Activated naive CD8-positive, alpha-beta T cell treated with anti-CD3 and anti-CD28 coated beads, Interleukin-2, amount 50 U/mL, for 16 hours (primary cell): Measurements from ENCODE around the gene OPA3.

ENCODE experiments used
- DNase-seq: peaks from one replicate; pipeline ENCODE4 v3.0.0-alpha.2; 2020; ENCODE audit warnings: low read depth, low spot score

The OPA3 gene

DNA sequence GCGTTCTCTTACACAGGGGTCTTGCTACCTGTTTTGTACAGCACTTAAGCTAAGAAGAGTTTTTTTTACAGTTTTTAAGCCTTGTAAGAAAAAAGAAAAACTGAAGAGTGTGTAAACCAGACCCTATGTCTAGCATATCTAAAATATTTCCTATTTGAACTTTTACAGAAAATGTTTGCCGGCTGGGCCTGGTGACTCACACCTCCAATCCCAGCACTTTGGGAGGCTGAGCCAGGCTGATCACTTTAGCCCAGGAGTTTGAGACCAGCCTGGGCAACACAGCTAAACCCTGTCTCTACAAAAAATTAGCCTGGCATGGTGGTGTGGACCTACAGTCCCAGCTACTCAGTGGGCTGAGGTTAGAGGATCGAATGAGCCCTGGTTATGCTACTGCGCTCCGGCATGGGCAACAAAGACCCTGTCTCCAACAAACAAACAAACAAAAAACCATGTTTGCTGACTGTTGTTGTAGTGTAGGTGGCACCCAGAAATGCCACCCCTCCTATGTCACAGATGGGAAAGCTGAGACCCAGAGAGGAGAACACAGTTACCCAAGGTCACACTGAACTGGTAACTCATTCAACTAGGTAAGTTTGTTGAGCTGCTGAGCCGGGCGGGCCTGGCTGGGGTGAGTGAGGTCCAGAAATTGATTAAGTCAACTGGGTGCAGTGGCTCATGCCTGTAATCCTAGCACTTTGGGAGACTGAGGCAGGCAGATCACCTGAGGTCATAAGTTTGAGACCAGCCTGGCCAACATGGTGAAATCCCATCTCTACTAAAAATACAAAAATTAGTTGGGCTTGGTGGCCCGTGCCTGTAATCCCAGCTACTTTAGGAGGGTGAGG is 79.2 kb downstream of the OPA3 start:
- no peak for DNase-seq

DNA sequence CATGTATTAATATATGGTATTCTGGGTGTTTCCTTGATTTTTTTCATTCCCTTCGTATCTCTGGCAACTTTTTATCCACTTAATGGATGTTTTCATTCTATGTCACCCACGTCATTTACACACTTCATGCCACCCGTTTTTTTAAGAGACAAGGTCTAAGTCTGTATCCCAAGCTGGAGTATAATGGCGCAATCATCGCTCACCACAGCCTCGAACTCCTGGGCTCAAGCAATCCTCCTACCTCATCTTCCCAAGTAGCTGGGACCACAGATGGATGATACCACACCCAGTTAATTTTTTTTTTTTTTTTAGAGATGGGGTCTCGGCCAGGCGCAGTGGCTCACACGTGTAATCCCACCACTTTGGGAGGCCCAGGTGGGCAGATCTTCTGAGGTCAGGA is 80.7 kb downstream of the OPA3 start:
- DNase-seq = no peak

DNA sequence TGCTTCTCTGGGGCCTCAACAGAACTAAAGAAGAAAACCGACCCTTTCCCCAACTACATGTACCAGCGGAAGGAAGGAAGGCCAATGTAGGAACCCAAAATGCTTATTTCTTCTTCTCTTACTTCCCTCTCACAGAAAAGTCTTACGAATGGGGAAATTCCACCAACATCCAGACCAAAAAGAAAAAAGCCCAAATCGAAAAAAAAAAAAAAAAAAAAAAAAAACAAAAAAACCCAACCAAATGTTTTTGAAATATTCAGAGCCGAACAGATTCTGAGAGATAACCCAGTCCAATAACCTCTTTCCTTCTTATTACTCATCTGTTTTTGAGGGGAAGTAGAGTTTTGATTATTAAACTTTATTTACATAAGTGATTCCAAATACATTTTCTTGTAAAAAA is 82.5 kb downstream of the OPA3 start:
- no peak for DNase-seq

DNA sequence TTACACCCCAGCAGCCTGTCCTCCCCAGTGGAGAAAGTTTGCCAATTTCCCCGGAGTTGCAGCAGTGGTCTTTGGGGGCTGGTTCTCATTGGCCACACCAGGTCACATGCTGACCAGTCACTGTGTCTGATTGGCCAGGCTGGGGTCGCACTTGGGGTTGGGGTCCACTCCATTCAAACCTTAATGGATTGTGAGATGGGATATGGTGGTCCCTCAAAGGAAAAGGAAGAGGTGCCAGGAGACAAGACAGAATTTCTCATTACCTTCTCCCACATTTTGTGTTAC is 82.9 kb downstream of the OPA3 start:
- DNase-seq = no peak

DNA sequence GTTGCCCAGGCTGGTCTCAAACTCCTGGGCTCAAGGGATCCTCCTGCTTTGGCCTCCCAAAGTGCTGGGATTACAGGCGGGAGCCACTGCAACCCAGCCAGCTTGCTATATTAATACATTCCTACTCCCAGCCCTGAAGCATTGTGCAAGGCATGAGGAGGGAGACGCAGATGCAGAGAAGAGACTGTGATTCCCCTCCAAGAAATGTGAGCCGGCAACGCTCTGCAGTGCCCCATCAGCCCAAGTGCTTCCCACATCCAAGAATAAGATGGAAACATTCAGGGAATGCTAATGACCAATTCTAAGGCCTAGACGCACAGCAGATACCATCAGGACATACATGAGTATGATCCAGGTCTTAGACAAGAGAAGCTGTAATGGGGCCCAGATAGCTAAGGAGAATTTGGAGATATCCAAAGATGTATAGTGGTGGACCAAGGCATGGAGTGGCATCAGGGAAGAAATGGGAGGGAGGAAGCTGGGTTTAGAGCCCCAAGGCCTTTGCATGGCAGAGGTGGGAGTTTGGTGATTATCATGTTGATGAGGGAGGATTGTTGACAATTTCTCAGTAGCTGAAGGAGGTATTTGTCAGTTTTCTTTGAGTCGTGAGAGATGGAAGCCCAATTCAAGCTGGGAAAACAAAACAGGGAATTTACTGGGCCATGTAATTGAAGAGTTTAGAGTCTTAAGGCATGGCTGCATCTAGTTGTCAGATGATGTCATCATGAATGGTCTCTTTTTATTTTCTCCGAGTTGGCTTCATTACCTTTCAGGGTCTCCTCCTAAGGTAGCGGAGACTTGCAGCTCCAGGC is 83.5 kb downstream of the OPA3 start:
- no peak for DNase-seq

DNA sequence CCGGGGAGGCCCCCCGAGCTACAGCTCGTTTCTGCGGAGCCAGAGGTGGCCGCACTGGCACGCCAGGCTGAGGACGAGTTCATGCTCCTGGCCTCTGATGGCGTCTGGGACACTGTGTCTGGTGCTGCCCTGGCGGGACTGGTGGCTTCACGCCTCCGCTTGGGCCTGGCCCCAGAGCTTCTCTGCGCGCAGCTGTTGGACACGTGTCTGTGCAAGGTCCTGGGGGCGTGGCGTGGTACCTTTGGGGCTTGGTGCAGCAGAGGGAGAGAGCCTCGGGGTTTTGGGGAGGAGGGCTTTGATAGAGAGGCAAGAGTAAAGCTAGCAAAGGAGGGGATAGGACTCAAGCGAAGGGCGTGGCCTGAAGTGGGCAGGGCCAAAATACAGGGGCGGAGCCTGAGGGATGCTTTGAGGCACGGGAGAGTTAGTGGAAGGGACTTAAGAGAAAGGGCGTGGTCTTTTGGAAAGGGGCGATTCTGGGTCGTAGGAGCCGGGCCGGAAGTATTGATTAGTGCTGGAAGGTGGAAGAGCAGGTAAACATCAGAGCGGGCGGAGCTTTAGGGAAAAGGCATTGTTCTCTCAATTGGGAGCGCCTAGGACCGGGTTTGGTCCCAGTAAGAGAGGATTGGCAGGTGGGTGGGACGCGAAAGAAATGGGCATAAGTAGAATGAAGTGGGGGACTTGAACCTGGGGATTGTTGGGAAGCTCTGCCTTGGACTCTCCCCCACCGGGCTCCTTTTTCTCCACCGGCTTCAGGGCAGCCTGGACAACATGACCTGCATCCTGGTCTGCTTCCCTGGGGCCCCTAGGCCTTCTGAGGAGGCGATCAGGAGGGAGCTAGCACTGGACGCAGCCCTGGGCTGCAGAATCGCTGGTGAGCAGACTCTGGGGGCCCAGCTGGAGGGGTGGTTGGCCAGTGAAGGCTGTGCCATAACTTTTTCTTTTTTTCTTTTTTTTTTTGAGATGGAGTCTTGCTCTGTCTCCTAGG is 85.1 kb downstream of the OPA3 start:
- DNase-seq = peak; percentile 39

DNA sequence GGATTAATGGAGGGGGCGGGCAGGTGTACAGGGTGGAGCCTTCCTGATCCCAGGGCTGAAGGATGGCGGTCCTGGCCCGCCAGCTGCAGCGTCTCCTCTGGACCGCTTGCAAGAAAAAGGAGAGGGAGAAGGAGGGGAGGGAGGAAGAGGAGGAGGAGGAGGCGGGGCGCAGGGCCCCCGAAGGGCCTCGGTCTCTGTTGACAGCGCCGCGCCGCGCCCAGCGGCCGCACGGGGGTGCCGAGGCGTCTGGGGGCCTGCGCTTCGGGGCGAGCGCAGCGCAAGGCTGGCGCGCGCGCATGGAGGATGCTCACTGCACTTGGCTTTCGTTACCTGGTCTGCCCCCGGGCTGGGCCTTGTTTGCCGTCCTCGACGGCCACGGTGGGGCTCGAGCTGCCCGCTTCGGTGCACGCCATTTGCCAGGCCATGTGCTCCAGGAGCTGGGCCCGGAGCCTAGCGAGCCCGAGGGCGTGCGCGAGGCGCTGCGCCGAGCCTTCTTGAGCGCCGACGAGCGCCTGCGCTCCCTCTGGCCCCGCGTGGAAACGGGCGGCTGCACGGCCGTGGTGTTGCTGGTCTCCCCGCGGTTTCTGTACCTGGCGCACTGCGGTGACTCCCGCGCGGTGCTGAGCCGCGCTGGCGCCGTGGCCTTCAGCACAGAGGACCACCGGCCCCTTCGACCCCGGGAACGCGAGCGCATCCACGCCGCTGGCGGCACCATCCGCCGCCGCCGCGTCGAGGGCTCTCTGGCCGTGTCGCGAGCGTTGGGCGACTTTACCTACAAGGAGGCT is 86.0 kb downstream of the OPA3 start, which contains the start of gene PPM1N:
Gene PPM1N (plus strand): TSS at position 33 of the 785 bp plus-strand sequence. CDS start 30 bp downstream, at position 63.
- DNase-seq = peak; percentile 32

DNA sequence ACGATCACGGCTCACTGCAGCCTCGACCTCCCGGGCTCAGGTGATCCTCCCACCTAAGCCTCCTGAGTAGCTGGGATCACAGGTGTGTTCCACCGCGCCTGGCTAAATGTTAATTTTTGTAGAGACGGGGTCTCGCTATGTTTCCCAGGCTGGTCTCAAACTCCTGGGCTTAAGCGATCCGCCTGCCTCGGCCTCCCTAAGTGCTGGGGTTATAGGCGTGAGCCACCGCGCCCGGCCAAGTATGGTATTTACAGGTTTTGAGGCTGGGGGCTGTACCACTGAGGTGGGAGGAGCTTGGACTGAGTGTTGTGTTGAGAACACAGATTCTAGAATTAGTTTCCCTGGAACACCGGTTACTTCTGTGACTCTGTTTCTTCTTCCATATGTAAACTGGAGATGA is 86.8 kb downstream of the OPA3 start:
- DNase-seq = no peak

DNA sequence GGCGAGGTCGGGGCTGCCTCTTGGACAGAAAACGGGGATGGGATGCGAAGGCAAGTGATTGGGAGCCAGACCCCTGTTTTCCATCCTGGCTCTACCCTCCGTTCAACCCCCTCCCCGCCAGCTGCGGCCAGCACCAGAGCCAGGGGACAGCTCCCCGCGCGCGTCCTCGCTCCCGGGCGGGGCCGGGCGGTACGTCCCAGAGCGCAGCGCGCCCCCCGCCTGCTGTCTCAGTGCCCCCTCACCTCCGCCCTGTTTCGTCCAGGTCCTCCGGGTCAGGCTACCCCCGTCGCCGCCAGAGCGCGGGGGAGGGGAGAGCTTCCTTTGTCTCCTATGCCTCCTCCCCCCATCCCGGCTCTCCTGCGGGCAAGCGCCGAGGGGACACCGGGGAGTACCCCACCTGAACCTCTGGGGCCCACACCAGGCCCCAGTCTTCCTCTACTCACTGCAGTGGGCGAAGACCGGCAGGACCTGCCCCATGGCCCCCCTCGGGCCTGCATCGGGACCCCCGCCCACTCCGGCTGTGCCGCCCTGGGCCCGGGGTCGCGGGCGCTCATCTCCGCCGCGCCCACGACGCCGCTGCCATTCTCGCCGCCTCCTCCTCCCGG is 88.2 kb downstream of the OPA3 start:
- DNase-seq = no peak

DNA sequence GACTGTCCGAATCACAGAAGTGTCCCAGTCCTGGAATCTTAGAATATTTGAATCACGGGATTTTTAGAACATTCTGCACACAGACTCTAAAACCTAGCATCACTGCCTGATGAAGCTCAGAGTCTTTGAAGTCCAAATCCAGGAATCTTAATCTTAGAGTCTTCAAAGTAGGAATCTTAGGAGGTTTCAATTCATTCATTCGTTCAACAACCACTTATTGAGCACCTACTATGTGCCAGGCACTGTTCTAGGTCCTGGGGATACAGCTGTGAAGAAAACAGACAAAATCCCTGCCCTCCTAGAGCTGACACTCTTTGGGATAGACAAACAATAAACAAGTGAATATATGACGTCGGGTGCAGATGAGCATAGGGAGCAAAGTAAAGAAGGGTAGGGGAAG is 89.4 kb downstream of the OPA3 start:
- DNase-seq = no peak

DNA sequence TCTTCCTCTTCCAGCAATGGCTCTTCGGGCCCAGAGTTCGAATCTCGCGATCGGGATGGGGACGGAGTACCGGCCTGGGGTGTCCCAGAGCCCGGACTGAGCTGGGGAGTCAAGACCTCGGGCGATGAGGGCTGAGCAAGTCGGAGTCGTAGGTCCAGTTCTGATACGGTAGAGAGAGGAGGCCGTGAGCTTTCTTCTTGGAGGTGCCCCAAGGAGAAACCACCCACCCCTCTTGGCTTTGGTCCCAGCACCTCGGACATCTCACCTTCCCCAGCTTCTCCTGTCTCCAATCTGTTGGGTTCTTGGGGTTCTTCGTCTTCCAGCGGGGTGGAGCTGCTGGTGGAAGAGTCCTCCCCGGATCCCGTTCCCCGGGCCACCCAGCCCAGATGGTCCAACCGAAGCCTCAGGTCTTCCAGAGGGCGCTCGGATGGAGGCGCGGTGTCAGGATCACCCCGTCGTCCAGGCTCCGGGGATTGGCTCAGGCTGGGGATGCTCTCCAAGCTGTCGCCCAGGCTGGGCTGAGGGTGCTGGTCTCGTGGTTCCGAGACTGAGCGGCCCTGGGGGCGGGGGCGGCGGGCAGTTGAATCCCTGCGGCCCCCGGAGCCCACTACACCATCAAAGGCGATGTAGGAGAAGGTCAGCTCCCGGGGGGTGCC is 90.2 kb downstream of the OPA3 start:
- DNase-seq = no peak

DNA sequence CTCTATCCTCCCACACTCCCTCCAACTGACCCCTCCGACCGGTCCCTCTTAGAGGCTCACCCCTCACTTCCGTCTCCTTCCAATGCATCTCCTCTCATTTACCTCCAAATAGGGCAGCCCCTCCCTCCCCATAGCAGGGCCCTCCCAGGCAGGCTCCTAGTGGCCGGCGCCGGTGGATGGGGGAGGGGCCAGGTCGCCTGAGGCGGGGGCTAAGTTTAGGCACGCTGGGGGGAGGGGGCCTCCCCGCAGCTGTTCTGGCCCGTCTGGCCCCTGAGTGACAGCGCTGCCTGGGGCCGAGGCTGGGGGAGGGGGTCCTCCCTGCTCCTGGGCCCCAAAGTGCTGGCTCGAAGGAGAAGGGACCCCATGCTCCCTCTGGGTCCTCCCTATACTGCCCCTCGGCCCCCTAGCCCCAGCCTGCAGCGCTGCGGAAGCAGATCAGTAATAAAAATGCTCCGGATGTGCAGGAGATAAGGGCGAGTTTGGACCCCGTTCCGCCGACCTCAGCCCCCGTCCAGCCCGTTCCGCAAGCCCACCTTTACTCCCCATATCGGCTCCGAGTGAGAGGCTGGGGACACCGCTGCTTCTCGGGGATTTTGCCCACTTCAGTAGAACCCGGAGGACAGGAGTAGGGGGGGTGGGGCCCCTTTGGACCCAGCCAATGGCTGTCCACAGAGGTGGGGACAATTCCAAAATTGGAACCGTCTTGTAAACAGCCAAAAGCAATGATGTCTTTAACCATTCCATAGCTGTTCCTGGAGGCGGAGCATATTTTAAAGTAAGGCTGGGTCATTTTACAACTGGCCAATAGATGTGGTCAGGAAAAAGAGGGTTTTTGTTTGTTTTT is 91.8 kb downstream of the OPA3 start:
- DNase-seq = no peak

DNA sequence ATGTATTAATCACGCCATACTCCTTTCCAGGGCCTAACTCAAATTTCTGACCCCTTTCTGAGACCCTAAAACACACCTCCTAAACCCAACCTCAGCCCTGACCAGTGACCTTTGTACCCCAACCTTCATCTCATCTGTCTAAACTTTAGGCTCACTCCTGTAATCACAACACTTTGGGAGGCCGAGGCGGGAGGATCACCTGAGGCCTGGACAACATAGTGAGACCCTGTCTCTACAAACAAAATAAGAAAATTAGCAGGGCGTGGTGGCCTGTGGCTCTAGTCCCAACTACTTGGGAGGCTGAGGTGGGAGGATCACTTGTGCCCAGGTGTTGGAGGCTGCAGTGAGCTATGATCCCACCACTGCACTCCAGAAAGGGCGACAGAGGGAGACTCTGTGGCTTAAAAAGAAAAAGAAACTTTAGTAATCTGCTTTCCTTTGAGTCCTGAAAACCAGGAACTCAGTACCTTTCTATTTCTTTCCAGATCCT is 92.4 kb downstream of the OPA3 start:
- no peak for DNase-seq

DNA sequence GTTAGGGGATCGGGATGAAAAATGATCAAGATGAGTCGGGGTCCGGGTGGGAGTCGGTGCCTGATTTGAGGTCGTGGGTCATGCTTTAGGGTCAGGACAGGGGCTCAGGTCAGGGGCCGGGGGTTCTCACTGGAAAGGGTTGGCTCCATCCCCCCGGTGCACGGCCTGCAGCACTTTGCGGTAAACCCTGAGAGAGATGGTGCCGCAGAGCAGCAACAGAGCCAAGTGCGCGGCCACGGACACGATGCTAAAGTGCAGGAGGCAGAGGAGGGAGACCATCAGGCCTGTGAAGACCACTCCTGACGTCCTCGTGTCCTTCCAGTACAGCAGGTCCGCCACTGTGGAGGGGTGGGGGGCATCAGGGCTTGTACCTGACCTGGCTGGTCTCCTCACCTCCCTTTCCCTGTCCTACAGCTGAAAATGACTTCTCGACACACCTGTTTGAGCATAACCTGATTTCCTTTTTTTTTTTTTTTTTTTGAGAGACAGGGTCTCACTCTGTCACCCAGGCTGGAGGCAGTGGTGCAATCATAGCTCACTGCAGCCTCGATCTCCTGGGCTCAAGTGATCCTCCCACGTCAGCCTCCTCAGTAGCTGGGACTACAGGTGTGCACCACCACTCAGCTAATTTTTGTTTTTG is 95.3 kb downstream of the OPA3 start:
- no peak for DNase-seq

DNA sequence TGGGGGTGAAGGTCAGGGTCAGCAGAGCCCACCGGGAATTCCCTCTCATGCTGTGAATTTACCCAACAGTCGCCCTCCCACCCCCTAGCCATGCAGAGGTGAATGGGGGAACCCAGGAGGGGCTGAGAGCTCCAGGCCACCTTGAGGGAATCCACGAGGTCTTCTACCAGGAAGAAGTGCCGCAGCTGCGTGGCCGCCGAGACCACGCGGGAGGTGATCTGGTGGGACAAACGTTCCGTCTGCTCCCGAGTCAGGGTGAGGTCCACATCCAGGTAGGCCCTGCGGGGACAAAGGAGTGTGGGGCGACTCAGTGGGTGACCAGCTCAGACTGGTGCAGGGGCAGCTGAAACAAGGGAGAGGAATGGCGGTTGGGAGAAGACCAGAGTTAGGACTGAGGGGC is 95.9 kb downstream of the OPA3 start:
- DNase-seq = no peak

DNA sequence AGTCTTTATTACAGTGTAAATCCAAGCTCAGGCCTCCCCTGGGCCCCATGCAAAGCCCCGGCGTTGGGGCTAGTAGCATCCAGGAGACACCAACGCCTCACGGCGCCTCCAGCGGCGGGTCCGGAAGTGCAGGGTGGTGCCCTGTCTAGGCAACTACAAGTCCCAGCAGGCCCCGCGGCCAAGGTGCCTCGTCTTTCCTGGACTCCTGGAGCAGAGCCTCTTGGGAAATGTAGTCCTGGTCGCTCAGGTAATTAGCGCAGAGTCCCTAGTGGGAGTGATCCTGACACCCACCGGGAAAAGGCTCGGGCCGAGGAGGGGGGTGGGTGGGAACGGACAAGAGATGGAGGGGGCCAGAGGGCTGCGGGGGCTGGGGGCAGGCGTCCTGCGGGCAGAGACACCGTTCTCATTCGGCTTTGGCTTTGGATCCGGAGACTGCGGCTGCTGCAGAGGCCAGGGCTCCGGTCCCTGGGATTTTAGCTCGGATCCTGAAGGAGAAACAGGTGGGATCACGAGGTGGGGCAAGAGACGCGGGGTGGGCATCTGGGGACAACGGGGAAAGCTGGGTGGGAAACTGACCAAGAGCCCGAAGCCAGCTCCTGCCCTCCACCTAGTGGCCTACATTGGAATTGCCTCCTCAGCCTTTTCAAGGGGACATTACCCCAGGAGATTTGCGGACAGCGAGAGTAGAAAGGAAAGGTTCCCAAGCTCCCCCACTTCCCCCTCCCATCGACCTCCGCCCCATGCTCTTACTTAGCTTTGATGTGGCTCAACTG is 99.1 kb downstream of the OPA3 start:
- peak; percentile 91 for DNase-seq

DNA sequence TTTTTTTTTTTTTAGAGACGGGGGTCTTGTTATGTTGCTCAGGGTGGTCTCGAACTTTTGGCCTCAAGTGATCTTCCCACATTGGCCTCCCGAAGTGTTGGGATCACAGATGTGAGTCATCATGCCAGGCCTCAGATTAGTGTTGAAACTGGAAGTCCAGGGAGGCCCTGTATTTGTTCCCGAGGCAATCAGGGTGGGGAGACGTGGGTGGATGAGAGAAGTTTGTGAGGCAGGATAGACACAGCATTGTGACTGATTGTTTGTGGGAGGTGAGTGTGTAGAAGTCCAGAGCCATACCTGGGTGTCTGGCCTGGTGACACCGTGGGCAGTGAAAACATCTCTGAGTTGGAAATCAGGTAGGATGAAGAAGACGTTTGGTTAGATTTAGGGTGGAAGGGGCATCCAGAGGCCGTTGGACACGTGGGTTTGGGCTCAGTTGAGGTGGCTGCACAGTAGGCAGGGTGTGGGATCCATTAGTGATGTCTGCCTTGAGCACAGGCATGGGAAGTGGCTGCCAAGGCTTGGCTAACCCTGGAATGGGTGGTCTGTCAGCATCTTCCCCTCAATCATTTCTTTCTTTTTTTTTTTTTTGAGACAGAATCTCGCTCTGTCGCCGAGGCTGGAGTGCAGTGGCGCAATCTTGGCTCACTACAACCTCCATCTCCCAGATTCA is 100.2 kb downstream of the OPA3 start:
- DNase-seq = no peak
